ENCODE results near the gene ATAD2B.

The ATAD2B gene

GRCh38 chr2:23836505-23836904 is 90.4 kb downstream of the ATAD2B start:
- no peak for DNase-seq

GRCh38 chr2:23835988-23836387 is 90.9 kb downstream of the ATAD2B start:
- DNase-seq: no peak

GRCh38 chr2:23835423-23835822 is 91.5 kb downstream of the ATAD2B start:
- no peak for DNase-seq

GRCh38 chr2:23828986-23829385 is 97.9 kb downstream of the ATAD2B start:
- DNase-seq: no peak

GRCh38 chr2:23828256-23828980 is 98.5 kb downstream of the ATAD2B start:
- no peak for DNase-seq

- DNase-seq: no peak
Measured at GRCh38 chr2:23827287-23827686, 99.6 kb downstream of the ATAD2B start.

GRCh38 chr2:23826771-23827170 is 100.2 kb downstream of the ATAD2B start:
- no peak for DNase-seq

- no peak for DNase-seq
Measured at GRCh38 chr2:23826040-23826439, 100.9 kb downstream of the ATAD2B start.

GRCh38 chr2:23824777-23825212 is 102.1 kb downstream of the ATAD2B start:
- DNase-seq: peak; percentile 54

GRCh38 chr2:23823863-23824262 is 103.1 kb downstream of the ATAD2B start:
- no peak for DNase-seq

- DNase-seq: no peak
Measured at GRCh38 chr2:23814963-23815362, 112.0 kb downstream of the ATAD2B start.

- no peak for DNase-seq
Measured at GRCh38 chr2:23813438-23813837, 113.5 kb downstream of the ATAD2B start.

- no peak for DNase-seq
Measured at GRCh38 chr2:23809150-23809549, 117.8 kb downstream of the ATAD2B start.

GRCh38 chr2:23806665-23807249 is 120.2 kb downstream of the ATAD2B start:
- DNase-seq: no peak

GRCh38 chr2:23806201-23806600 is 120.7 kb downstream of the ATAD2B start:
- no peak for DNase-seq

GRCh38 chr2:23803965-23804542 is 122.9 kb downstream of the ATAD2B start:
- no peak for DNase-seq

GRCh38 chr2:23803264-23803964 is 123.5 kb downstream of the ATAD2B start:
- DNase-seq: no peak

GRCh38 chr2:23801396-23801795 is 125.5 kb downstream of the ATAD2B start:
- DNase-seq: no peak

GRCh38 chr2:23794234-23794633 is 132.7 kb downstream of the ATAD2B start:
- DNase-seq: no peak

- no peak for DNase-seq
Measured at GRCh38 chr2:23793476-23793875, 133.4 kb downstream of the ATAD2B start.

- no peak for DNase-seq
Measured at GRCh38 chr2:23791030-23791429, 135.9 kb downstream of the ATAD2B start.

GRCh38 chr2:23789012-23789411 is 137.9 kb downstream of the ATAD2B start:
- DNase-seq: no peak

GRCh38 chr2:23788100-23788499 is 138.8 kb downstream of the ATAD2B start:
- peak; percentile 23 for DNase-seq

GRCh38 chr2:23784971-23785370 is 142.0 kb downstream of the ATAD2B start:
- DNase-seq: no peak

Data from CD4-positive, alpha-beta T cell treated with Interleukin-4 for 4 hours (primary cell).